HG02973 (cell line): ENCODE results near the gene UGT2A1.

Experiments
- ATAC-seq: cut with Tn5 transposase; IDR thresholded peaks from one replicate; pipeline ENCODE4 v1.9.1; 2021; ENCODE audit warnings: moderate library complexity; ENCODE audit not compliant: unreplicated experiment

Gene UGT2A1

DNA sequence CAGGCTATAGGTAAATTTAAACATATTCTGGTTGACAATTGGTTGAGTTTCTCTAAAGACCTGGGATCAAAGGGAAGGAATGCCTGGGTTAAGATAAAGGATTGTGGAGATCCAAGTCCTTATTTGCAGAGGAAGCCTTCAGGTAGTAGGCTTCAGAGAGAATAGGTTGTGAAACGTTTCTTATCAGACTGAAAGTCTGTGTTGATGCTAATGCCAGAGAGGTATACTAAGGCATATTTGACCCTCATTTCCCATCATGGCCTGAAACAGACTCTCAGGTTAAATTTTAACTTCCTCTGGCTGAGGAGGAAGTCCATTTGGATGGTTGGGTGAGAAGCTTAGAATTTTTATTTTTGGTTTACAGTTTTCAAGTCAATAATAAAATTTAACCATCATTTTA is 61.7 kb downstream of the UGT2A1 start:
- ATAC-seq = no peak

DNA sequence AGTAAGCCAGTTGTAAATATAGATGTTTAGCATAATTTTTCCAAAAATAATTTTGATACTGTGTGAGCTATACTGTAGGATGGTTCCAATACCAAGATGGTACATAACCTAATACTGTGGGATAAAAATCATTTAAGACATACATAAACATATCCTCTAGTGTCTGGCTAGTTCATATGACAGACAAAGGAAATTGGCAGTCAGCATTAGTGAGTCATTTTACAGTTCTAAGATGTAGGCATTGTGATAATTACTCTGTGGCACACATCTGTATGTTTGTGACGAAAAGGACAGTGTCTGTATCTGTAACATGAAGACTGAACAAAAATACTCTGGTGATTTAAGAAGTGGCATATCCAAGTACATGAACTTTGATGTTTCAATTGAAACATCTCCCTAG is 63.2 kb downstream of the UGT2A1 start:
- ATAC-seq = no peak

DNA sequence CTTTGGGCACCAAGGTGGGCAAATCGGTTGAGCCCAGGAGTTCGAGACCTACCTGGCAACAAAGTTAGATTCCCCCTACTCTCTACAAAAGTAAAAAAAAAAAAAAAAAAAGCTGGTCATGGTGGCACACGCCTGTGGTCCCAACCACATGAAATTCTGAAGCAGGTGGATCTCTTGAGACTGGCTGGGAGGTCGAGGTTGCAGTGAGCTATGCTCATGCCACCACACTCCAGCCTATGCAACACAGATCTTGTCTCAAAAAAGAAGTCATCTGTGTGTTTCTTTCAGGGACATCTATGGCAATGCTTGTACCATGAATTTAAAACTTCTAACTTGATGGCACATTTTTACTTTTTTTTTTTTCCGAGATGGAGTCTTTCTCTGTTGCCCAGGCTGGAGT is 68.9 kb downstream of the UGT2A1 start:
- ATAC-seq = no peak

DNA sequence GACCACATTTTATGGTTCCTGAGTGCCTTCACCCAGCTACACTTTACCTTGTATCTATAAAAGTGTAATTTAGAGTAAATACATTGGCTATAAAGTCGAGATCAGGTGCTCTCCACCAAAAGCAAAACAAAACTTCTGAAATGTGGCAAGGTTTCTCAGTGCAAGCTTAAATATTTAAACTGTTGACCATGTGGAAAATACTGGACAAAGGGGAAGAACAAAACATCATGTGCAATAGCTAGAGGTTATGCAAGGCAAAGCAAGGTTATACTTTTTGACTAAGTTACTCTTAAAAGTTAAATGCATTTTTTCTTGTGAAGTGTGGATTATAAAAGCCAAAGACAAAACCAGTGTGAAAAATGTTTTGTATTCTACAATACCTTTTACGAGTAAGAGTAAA is 69.5 kb downstream of the UGT2A1 start:
- no peak for ATAC-seq

DNA sequence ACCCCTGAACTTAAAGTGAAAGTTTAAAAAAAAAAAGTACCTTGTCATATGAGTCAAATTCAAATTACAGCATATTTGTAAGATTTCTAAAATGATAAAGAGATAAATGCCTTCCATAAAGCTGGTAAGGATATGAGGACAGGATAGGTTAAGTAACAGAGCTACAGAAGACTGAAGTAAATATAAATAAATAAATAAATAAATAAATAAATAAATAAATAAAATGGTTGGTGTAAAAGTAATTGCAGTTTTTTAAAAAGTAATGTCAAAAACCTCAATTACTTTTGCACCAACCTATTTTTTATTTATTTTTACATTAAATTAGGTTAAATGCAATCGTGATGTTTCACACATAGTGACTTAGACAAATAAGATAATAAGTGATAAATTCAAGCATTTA is 75.8 kb downstream of the UGT2A1 start:
- ATAC-seq = no peak

DNA sequence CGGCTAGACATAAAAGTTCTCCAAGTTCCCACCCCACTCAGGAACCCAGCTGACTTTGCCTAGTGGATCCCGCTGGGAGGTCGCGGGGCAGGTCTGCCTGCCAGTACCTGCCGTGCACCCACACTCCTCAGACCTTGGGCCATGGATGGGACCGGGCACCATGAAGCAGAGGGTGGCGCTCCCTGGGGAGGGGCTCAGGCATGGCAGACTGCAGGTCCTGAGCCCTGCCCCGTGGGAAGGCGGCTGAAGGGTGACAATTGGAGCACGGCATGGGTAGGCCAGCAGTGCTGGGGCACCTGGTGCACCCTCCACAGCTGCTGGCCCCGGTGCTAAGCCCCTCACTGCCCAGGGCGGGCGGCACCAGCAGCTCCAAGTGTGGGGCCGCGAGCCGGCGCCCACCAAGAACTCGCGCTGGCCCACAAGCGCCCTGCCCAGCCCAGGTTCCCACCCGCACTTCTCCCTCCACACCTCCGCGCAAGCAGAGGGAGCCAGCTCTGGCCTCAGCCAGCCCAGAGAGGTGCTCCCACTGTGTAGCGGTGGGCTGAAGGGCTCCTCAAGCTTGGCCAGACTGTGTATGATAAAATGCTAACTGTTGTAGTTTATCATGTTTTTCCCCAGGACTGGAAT is 76.7 kb downstream of the UGT2A1 start:
- ATAC-seq = no peak

DNA sequence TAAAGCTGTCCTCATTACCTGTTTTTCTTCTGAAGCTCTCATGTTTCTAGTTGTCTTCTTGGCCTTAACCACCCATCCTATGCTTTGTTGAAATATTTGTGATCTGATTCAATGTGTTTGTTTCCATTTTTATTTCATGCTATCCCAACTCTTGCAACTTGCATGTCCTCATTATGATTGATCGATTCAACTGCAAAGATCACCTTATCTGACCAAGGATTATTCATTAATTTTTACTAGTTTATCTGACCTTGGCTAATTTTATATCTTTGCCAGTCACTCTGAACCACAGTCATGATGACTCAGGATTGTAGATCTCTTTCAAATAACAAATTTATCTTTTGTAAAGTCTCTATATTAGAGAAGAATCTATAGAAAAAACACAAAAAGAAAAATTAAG is 84.3 kb downstream of the UGT2A1 start:
- ATAC-seq = no peak

DNA sequence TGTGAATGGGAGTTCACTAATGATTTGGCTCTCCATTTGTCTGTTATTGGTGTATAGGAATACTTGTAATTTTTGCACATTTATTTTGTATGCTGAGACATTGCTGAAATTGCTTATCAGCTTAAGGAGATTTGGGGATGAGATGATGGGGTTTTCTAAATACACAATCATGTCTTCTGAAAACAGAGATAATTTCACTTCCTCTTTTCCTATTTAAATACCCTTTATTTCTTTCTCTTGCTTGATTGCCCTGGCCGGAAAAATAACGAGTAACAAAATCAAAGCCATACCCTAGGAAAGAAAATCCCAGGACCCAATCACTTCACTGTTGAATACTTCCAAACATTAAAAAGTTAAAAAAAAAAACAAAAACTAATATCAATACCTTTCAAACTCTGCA is 89.6 kb downstream of the UGT2A1 start:
- ATAC-seq = no peak

DNA sequence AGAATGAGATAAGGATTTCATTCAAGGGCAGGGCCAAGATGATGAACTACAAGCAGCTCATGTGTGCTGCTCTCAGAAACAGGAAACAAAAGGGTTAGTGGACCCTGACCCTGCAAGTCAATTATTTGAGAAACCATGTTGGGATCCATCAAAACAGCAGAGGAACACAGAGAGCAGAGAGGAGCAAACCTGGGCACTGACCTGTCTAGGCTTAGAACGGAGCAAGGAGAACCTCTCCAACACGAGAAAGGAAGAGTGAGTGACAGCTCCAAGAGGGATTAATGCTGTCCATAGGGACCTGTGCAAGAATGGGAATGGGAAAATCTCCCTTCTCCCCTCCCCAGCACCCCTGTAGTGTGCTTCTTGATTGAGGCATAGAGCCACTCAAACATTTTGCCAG is 103.4 kb downstream of the UGT2A1 start:
- no peak for ATAC-seq

DNA sequence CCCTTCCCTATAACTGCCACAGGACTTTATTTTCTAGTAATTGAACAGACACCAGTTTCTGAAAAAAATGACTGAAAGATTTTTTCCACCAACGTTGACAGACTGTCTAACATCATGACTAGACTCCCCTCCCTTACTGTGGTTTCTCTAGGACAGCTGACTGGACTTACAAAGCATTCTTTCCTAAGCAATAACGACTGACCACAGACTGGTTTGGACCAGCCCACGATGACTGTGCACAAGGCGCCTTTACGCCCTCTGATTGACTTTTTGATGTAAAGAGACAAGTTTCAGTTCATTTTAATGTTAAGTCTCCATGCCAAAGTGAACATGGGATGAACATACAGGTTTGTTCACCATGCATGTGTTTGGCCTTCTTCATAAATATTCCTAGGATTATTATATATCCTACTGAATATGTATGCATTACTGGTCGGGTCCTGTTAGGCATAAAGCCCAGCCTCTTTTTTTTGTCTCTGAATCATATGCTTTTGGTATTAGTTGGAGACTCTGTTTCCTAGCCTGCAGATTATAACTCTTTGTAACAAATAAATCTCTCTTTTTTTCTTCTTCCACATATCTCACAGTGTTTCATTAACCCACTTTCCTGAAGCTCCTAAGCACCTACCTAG is 106.8 kb downstream of the UGT2A1 start:
- no peak for ATAC-seq
